ENCODE data around the gene DHRS2. TPM values are rescaled to one million over a fixed set of nuclear protein-coding genes. Genes with fewer than 3 reads are reported as not detected.

Gene DHRS2
- total and polyA plus RNA-seq, 2 experiments from 2014 or later: not detected

- Histone ChIP-seq H3K27me3 (replicated peaks; ENCODE audit: insufficient read depth) (peaks cover 20% of the 10 kb centered on the region), H3K4me1 (ENCODE audit: insufficient read depth) (no peaks in the 10 kb centered on the region), H3K9me2 (ENCODE audit: insufficient read depth) (no peaks in the 10 kb centered on the region), H3K36me3 (ENCODE audit: low read depth) (no peaks in the 10 kb centered on the region), H3K9me3 (ENCODE audit: low read depth) (no peaks in the 10 kb centered on the region), H3K79me2 (ENCODE audit: insufficient read depth) (no peaks in the 10 kb centered on the region), H3K4me3 (no peak overlapping the region), H3K9ac (no peak overlapping the region), H2AFZ (no peak overlapping the region), H3K27ac (no peak overlapping the region), H3K4me2 (ENCODE audit: unreplicated experiment) (no peak overlapping the region), H4K20me1 (ENCODE audit: insufficient read depth) (no peaks in the 10 kb centered on the region), H3F3A (ENCODE audit: insufficient read depth) (no peaks in the 10 kb centered on the region)
- WGBS, 2 experiments (ENCODE audit: low coverage in 1 of 2, low lambda C conversion rate in 2 of 2, missing lambda C conversion rate in 2 of 2): 58 to 75% methylated on average over 2 of the region's 2 CpGs
- DNase-seq: no peak
- TF ChIP-seq EZH2 (IDR thresholded peaks at IDR 0.05; ENCODE audit: insufficient read depth, poor library complexity, severe bottlenecking): no peak
- no peak for TF ChIP-seq EZH2phosphoT487 (IDR thresholded peaks at IDR 0.05; ENCODE audit: insufficient read depth, low read depth)
- in situ Hi-C loops (cut with MboI): no loop called here
Observed at GRCh38 chr14:23663127-23663526, 27.0 kb downstream of the DHRS2 start.

GRCh38 chr14:23663711-23664110 is 27.5 kb downstream of the DHRS2 start:
- no peaks in the 10 kb centered on the region for H3K9me3 ChIP-seq (ENCODE audit: low read depth)
- no peak overlapping the region for H3K4me2 ChIP-seq (ENCODE audit: unreplicated experiment)
- no peak overlapping the region for H3K4me3 ChIP-seq
- DNase-seq: no peak
- no peaks in the 10 kb centered on the region for H3F3A ChIP-seq (ENCODE audit: insufficient read depth)
- 26 to 32% methylated on average over 5 of the region's 5 CpGs for WGBS, 2 experiments (ENCODE audit: low coverage in 1 of 2, low lambda C conversion rate in 2 of 2, missing lambda C conversion rate in 2 of 2)
- in situ Hi-C loops (cut with MboI): no loop called here
- no peaks in the 10 kb centered on the region for H4K20me1 ChIP-seq (ENCODE audit: insufficient read depth)
- no peaks in the 10 kb centered on the region for H3K9me2 ChIP-seq (ENCODE audit: insufficient read depth)
- no peaks in the 10 kb centered on the region for H3K79me2 ChIP-seq (ENCODE audit: insufficient read depth)
- peaks cover 20% of the 10 kb centered on the region for H3K27me3 ChIP-seq (replicated peaks; ENCODE audit: insufficient read depth)
- H3K9ac ChIP-seq: no peak overlapping the region
- H3K27ac ChIP-seq: no peak overlapping the region
- TF ChIP-seq EZH2 (IDR thresholded peaks at IDR 0.05; ENCODE audit: insufficient read depth, poor library complexity, severe bottlenecking) (no peak), EZH2phosphoT487 (IDR thresholded peaks at IDR 0.05; ENCODE audit: insufficient read depth, low read depth) (no peak)
- no peaks in the 10 kb centered on the region for H3K4me1 ChIP-seq (ENCODE audit: insufficient read depth)
- no peaks in the 10 kb centered on the region for H3K36me3 ChIP-seq (ENCODE audit: low read depth)
- H2AFZ ChIP-seq: no peak overlapping the region

GRCh38 chr14:23664207-23664885 is 28.2 kb downstream of the DHRS2 start:
- in situ Hi-C loops (cut with MboI): no loop called here
- no peak for DNase-seq
- Histone ChIP-seq H3K79me2 (ENCODE audit: insufficient read depth) (no peaks in the 10 kb centered on the region), H3K4me1 (ENCODE audit: insufficient read depth) (no peaks in the 10 kb centered on the region), H3F3A (ENCODE audit: insufficient read depth) (no peaks in the 10 kb centered on the region), H3K4me2 (ENCODE audit: unreplicated experiment) (no peak overlapping the region), H3K9ac (no peak overlapping the region), H3K36me3 (ENCODE audit: low read depth) (no peaks in the 10 kb centered on the region), H2AFZ (no peak overlapping the region), H4K20me1 (ENCODE audit: insufficient read depth) (no peaks in the 10 kb centered on the region), H3K9me3 (ENCODE audit: low read depth) (no peaks in the 10 kb centered on the region), H3K27me3 (replicated peaks; ENCODE audit: insufficient read depth) (peaks cover 20% of the 10 kb centered on the region), H3K27ac (no peak overlapping the region), H3K9me2 (ENCODE audit: insufficient read depth) (no peaks in the 10 kb centered on the region), H3K4me3 (no peak overlapping the region)
- TF ChIP-seq EZH2phosphoT487 (IDR thresholded peaks at IDR 0.05; ENCODE audit: insufficient read depth, low read depth): no peak
- no peak for TF ChIP-seq EZH2 (IDR thresholded peaks at IDR 0.05; ENCODE audit: insufficient read depth, poor library complexity, severe bottlenecking)
- WGBS, 2 experiments (ENCODE audit: low coverage in 1 of 2, low lambda C conversion rate in 2 of 2, missing lambda C conversion rate in 2 of 2): 24 to 27% methylated on average over 5 of the region's 5 CpGs

GRCh38 chr14:23665302-23666016 is 29.3 kb downstream of the DHRS2 start:
- no peaks in the 10 kb centered on the region for H3K36me3 ChIP-seq (ENCODE audit: low read depth)
- H3K9ac ChIP-seq: no peak overlapping the region
- WGBS, 2 experiments (ENCODE audit: low coverage in 1 of 2, low lambda C conversion rate in 2 of 2, missing lambda C conversion rate in 2 of 2): 8 to 13% methylated on average over 4 of the region's 4 CpGs
- H2AFZ ChIP-seq: no peak overlapping the region
- no peaks in the 10 kb centered on the region for H3K79me2 ChIP-seq (ENCODE audit: insufficient read depth)
- H3K27ac ChIP-seq: no peak overlapping the region
- no peaks in the 10 kb centered on the region for H3F3A ChIP-seq (ENCODE audit: insufficient read depth)
- TF ChIP-seq EZH2phosphoT487 (IDR thresholded peaks at IDR 0.05; ENCODE audit: insufficient read depth, low read depth) (no peak), EZH2 (IDR thresholded peaks at IDR 0.05; ENCODE audit: insufficient read depth, poor library complexity, severe bottlenecking) (no peak)
- H3K4me1 ChIP-seq (ENCODE audit: insufficient read depth): no peaks in the 10 kb centered on the region
- no peaks in the 10 kb centered on the region for H3K9me2 ChIP-seq (ENCODE audit: insufficient read depth)
- H3K4me2 ChIP-seq (ENCODE audit: unreplicated experiment): no peak overlapping the region
- peaks cover 20% of the 10 kb centered on the region for H3K27me3 ChIP-seq (replicated peaks; ENCODE audit: insufficient read depth)
- no peaks in the 10 kb centered on the region for H3K9me3 ChIP-seq (ENCODE audit: low read depth)
- no peaks in the 10 kb centered on the region for H4K20me1 ChIP-seq (ENCODE audit: insufficient read depth)
- H3K4me3 ChIP-seq: no peak overlapping the region
- DNase-seq: no peak
- in situ Hi-C loops (cut with MboI): no loop called here

Measured in GM23248 (cell line).